ENCODE data around the gene PAX8.

PAX8 gene

DNA sequence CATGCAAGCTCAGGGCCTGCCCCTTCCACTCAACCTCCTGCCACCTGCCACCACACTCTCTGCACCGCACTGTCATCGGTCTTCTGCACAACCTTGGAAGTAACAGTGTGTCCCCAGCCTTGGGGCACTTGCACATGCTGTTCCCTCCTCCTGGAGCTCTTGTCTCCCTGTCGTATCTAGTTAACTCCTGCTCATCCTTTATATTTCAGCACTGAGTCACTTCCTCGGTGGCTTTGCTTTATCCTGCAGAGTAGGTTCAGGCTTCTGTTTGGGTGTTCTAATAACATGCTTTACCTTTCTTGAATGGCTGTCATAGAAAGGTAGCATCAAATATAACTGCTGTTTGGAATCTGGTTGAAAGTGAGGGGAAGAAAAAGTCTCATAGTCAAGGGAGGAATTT, 25.3 kb downstream of the PAX8 start:
- DNase-seq (ENCODE audit: low read depth in 1 of 2, low spot score in 1 of 2), result no peak
- H3K27me3 ChIP-seq (ENCODE audit: insufficient read depth, poor library complexity, severe bottlenecking), result no peaks in the 10 kb centered on the region
- TF ChIP-seq GABPA (IDR thresholded peaks at IDR 0.05; ENCODE audit: low read depth) (no peak), POLR2AphosphoS5 (IDR thresholded peaks at IDR 0.05; ENCODE audit: low read depth) (no peak), REST (IDR thresholded peaks at IDR 0.05; ENCODE audit: insufficient replicate concordance, low read depth) (no peak), SPI1 (IDR thresholded peaks at IDR 0.05; ENCODE audit: borderline replicate concordance, low read depth) (no peak), CTCF (IDR thresholded peaks at IDR 0.05; ENCODE audit: insufficient read depth, low read length) (no peak)
- H3K27ac ChIP-seq (replicated peaks), result no peak overlapping the region
- no peak overlapping the region for H3K4me3 ChIP-seq (replicated peaks; ENCODE audit: insufficient read depth, low read length)

- Histone ChIP-seq H3K4me3 (replicated peaks; ENCODE audit: insufficient read depth, low read length) (no peak overlapping the region), H3K27me3 (ENCODE audit: insufficient read depth, poor library complexity, severe bottlenecking) (no peaks in the 10 kb centered on the region), H3K27ac (replicated peaks) (no peak overlapping the region)
- TF ChIP-seq SPI1 (IDR thresholded peaks at IDR 0.05; ENCODE audit: borderline replicate concordance, low read depth) (no peak), GABPA (IDR thresholded peaks at IDR 0.05; ENCODE audit: low read depth) (no peak), CTCF (IDR thresholded peaks at IDR 0.05; ENCODE audit: insufficient read depth, low read length) (no peak), POLR2AphosphoS5 (IDR thresholded peaks at IDR 0.05; ENCODE audit: low read depth) (no peak), REST (IDR thresholded peaks at IDR 0.05; ENCODE audit: insufficient replicate concordance, low read depth) (no peak)
- no peak for DNase-seq (ENCODE audit: low read depth in 1 of 2, low spot score in 1 of 2)
These were observed 26.6 kb downstream of the PAX8 start for GRCh38 chr2:113252047-113252590.

DNA sequence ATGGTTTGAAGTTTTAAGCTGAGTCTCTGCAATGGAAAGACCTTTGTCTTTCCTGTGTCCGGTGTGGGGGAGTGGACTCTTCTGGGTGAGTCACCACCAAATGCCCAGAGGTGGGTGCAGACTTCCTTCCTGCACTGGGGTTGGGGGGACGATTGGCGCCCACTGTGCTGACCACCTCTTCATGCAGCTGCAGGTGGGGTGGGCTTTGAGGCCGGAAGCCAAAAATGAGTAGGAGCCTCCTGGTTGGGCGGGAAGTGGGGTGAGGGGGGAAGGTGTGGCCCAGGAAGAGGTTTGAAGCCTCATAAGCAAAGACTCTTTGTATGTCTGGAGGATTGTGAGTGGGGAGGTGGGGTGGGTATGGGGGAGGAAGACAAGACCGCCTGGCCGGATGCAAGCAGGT, 27.6 kb downstream of the PAX8 start:
- H3K27ac ChIP-seq (replicated peaks), result no peak overlapping the region
- H3K27me3 ChIP-seq (ENCODE audit: insufficient read depth, poor library complexity, severe bottlenecking), result no peaks in the 10 kb centered on the region
- DNase-seq (ENCODE audit: low read depth in 1 of 2, low spot score in 1 of 2), result no peak
- no peak overlapping the region for H3K4me3 ChIP-seq (replicated peaks; ENCODE audit: insufficient read depth, low read length)
- TF ChIP-seq SPI1 (IDR thresholded peaks at IDR 0.05; ENCODE audit: borderline replicate concordance, low read depth), result no peak
- TF ChIP-seq POLR2AphosphoS5 (IDR thresholded peaks at IDR 0.05; ENCODE audit: low read depth), result no peak
- TF ChIP-seq REST (IDR thresholded peaks at IDR 0.05; ENCODE audit: insufficient replicate concordance, low read depth), result no peak
- TF ChIP-seq GABPA (IDR thresholded peaks at IDR 0.05; ENCODE audit: low read depth), result no peak
- no peak for TF ChIP-seq CTCF (IDR thresholded peaks at IDR 0.05; ENCODE audit: insufficient read depth, low read length)
